ENCODE results near the gene CENPO.

Gene CENPO

GRCh38 chr2:24843330-24843860 is 50.2 kb downstream of the CENPO start:
- no peak overlapping the region for H3K27ac Mint-ChIP-seq
- H3K27me3 Mint-ChIP-seq = no peaks in the 10 kb centered on the region
- no peak overlapping the region for H3K4me3 Mint-ChIP-seq
- H3K9me3 Mint-ChIP-seq = no peaks in the 10 kb centered on the region
- H3K4me1 Mint-ChIP-seq = no peaks in the 10 kb centered on the region
- H3K36me3 Mint-ChIP-seq = peaks cover 4% of the 10 kb centered on the region
- CTCF ChIA-PET = interaction anchor here (1.0 kb wide), 1 partner anchor 421 kb away, joined by 3 read pairs; no protein-coding TSS in a partner anchor
- DNase-seq = no peak

DNA sequence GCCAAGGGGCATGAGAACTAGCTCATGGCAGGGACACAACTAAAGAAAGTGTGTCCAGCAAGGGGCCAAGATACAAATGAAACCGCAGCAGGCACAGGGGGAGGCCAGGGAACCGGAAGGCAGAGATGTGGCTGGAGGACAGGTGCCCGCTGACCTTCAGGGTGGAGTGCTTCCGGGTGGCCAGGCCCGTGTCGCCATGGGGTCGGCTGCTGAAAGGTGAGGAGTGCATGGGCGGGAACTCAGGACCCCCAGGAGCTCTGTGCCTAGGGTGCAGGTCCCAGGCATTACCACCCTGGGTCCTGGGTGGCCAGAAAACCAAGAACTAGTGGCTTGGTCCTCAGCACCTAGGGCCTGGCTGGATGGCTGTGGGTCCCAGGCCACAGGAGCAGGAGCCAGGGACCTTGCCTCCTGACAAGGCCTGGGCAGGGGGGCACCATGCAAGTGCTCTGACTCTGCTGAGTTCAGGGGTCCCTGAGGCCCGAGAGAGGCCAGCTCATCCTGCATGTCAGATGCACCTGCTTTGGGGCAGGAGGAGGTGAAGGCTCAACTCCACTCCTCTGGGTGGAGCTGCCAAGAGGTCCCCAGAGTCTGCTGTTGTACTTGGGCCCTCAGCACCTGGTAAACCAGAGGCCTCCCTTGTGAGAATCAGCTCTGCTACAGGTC is 50.9 kb downstream of the CENPO start:
- DNase-seq = no peak
- H3K27me3 Mint-ChIP-seq = no peaks in the 10 kb centered on the region
- peaks cover 4% of the 10 kb centered on the region for H3K36me3 Mint-ChIP-seq
- CTCF ChIA-PET = interaction anchor here (1.0 kb wide), 1 partner anchor 422 kb away, joined by 3 read pairs; no protein-coding TSS in a partner anchor
- no peaks in the 10 kb centered on the region for H3K4me1 Mint-ChIP-seq
- no peak overlapping the region for H3K27ac Mint-ChIP-seq
- no peak overlapping the region for H3K4me3 Mint-ChIP-seq
- H3K9me3 Mint-ChIP-seq = no peaks in the 10 kb centered on the region

DNA sequence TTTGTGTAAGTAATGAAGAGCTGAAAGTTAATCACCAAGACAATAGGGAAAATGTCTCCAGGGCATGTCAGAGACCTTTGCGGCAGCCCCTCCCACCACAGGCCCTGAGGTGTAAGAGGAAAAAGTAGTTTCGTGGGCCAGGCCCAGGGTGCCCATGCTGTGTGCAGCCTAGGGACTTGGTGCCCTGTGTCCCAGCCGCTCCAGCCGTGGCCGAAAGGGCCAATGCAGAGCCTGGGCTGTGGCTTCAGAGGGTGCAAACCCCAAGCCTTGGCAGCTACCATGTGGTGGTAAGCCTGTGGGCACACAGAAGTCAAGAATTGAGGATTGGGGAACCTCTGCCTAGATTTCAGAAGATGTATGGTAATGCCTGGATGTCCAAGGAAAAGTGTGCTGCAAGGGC is 52.5 kb downstream of the CENPO start:
- CTCF ChIA-PET = no interaction called here
- Mint-ChIP-seq H3K9me3 (no peaks in the 10 kb centered on the region), H3K4me3 (no peak overlapping the region), H3K27ac (no peak overlapping the region), H3K27me3 (no peaks in the 10 kb centered on the region), H3K4me1 (no peaks in the 10 kb centered on the region), H3K36me3 (peaks cover 4% of the 10 kb centered on the region)
- DNase-seq = no peak

DNA sequence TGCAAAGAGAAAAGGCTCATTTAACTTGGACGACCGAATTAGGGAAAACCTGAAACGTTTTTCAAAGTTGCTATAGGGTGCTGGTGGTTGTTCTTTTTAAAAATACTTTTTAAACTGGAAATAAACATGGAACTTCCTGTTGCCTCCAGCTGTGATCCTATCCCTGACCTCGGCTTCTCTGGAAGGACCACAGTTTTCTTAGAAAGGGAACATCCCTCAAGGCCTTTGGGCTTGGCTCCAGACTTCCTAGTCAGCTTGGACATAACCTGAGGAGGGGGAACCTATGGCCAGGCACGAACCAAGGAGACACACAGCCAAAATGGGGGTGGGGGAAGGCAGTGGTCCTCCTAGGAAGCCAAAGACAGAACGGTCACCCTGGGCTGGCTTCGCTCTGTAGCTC is 57.7 kb downstream of the CENPO start:
- peaks cover 6% of the 10 kb centered on the region for H3K36me3 Mint-ChIP-seq
- H3K4me3 Mint-ChIP-seq = no peak overlapping the region
- no peaks in the 10 kb centered on the region for H3K4me1 Mint-ChIP-seq
- CTCF ChIA-PET = no interaction called here
- H3K27me3 Mint-ChIP-seq = no peaks in the 10 kb centered on the region
- H3K27ac Mint-ChIP-seq = no peak overlapping the region
- no peaks in the 10 kb centered on the region for H3K9me3 Mint-ChIP-seq
- DNase-seq = no peak

GRCh38 chr2:24852026-24852425 is 58.8 kb downstream of the CENPO start:
- DNase-seq = no peak
- Mint-ChIP-seq H3K36me3 (peaks cover 6% of the 10 kb centered on the region), H3K4me3 (no peak overlapping the region), H3K27me3 (no peaks in the 10 kb centered on the region), H3K27ac (no peak overlapping the region), H3K9me3 (no peaks in the 10 kb centered on the region), H3K4me1 (no peaks in the 10 kb centered on the region)
- CTCF ChIA-PET = no interaction called here

DNA sequence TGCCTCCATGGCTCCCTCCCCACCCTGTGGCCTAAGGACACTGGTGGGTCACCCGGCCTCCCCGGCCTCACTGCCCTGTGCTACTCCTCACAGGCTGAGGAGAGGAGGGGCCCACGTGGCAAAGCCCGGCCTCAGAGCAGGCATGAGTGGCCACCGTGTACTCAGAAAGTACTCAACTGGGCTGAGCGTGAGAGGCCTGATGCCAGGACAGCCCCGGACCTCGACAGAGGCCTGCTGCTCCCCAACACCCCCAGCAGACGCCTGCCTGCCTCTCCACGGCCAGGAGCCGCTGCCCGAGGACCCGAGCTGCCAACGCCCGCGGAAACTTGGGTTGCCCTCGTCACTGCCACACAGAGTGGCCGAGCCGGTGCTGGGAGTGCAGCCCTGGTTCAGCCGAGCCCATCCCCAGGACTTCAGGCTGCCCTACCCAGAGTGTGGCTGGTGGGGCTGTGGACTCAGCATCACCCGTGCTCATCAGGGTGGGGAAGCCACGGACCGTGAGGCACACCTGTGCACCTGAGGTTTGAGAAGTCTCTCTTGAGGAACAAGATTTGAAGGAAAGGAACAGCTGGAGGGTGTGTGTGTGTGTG is 59.3 kb downstream of the CENPO start:
- no peak overlapping the region for H3K27ac Mint-ChIP-seq

DNA sequence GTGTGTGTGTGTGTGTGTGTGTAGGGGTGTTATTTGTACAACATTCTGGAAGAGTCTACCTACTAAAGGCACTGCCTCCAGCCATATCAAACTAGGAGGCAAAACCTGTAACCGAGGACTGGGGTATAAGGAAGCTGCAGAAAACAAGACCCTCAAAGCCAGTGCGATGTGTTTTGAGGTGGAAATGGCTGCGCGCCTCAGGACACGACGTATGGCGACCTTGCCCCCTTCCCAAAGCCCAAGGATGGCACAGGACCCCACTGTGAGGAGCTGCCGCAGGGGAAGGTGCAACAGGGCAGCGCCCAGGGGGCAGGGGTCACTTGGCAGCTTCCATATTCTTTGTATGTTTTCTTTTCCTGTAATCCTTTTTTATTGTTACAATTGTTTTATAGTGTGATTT is 59.8 kb downstream of the CENPO start:
- H3K4me1 Mint-ChIP-seq = no peaks in the 10 kb centered on the region
- H3K9me3 Mint-ChIP-seq = no peaks in the 10 kb centered on the region
- no peak for DNase-seq
- H3K27ac Mint-ChIP-seq = no peak overlapping the region
- H3K4me3 Mint-ChIP-seq = no peak overlapping the region
- CTCF ChIA-PET = no interaction called here
- no peaks in the 10 kb centered on the region for H3K27me3 Mint-ChIP-seq
- peaks cover 4% of the 10 kb centered on the region for H3K36me3 Mint-ChIP-seq

More for the DNA sequence above, 59.3 kb downstream of the CENPO start:
- Mint-ChIP-seq H3K4me3 (no peak overlapping the region), H3K9me3 (no peaks in the 10 kb centered on the region), H3K4me1 (no peaks in the 10 kb centered on the region), H3K36me3 (peaks cover 6% of the 10 kb centered on the region), H3K27me3 (no peaks in the 10 kb centered on the region)
- CTCF ChIA-PET = no interaction called here
- DNase-seq = no peak

GRCh38 chr2:24853996-24854395 is 60.8 kb downstream of the CENPO start:
- no peak overlapping the region for H3K27ac Mint-ChIP-seq
- DNase-seq = no peak
- no peak overlapping the region for H3K4me3 Mint-ChIP-seq
- CTCF ChIA-PET = no interaction called here
- H3K36me3 Mint-ChIP-seq = peaks cover 4% of the 10 kb centered on the region
- no peaks in the 10 kb centered on the region for H3K9me3 Mint-ChIP-seq
- H3K27me3 Mint-ChIP-seq = no peaks in the 10 kb centered on the region
- no peaks in the 10 kb centered on the region for H3K4me1 Mint-ChIP-seq

DNA sequence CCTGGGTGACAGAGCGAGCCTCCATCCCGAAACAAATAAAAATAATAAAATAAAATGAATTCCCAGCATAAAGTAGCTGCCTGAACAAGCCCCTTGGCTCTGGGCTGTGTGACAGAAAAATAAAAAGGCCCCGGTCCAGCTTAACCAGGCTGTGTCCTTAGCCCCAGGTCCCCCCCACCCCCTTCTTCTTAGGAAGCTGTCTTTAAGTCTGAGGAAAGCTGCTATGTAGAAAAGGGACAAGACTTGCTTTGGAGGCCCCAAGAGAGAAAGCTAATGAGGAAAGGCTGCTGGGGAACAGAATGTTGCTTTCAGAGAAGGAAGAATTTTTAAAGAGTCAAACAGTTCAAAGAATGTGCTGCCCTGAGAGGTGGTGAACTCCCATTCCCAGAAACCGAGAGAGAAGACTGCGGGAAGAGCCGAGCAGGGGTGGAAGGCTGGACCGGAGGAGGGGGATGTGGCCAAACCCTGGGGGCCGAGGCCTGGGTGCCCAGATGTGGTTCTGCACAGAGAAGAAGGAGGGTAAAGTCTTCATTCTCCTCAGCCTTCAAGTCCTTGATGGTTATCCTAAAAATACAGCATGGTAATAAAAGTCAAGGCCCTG is 61.9 kb downstream of the CENPO start:
- CTCF ChIA-PET = no interaction called here
- Mint-ChIP-seq H3K4me3 (no peak overlapping the region), H3K36me3 (peaks cover 2% of the 10 kb centered on the region), H3K9me3 (no peaks in the 10 kb centered on the region), H3K4me1 (no peaks in the 10 kb centered on the region), H3K27me3 (no peaks in the 10 kb centered on the region), H3K27ac (no peak overlapping the region)
- no peak for DNase-seq

GRCh38 chr2:24855726-24856125 is 62.5 kb downstream of the CENPO start:
- CTCF ChIA-PET = no interaction called here
- H3K36me3 Mint-ChIP-seq = peaks cover 2% of the 10 kb centered on the region
- H3K27ac Mint-ChIP-seq = no peak overlapping the region
- no peak overlapping the region for H3K4me3 Mint-ChIP-seq
- no peaks in the 10 kb centered on the region for H3K27me3 Mint-ChIP-seq
- H3K9me3 Mint-ChIP-seq = no peaks in the 10 kb centered on the region
- no peaks in the 10 kb centered on the region for H3K4me1 Mint-ChIP-seq
- no peak for DNase-seq

- no peak for DNase-seq
- no peaks in the 10 kb centered on the region for H3K27me3 Mint-ChIP-seq
- no peak overlapping the region for H3K27ac Mint-ChIP-seq
- CTCF ChIA-PET = no interaction called here
- no peak overlapping the region for H3K4me3 Mint-ChIP-seq
- no peaks in the 10 kb centered on the region for H3K4me1 Mint-ChIP-seq
- peaks cover 2% of the 10 kb centered on the region for H3K36me3 Mint-ChIP-seq
- H3K9me3 Mint-ChIP-seq = no peaks in the 10 kb centered on the region
Measured at GRCh38 chr2:24856791-24857211, 63.6 kb downstream of the CENPO start.

DNA sequence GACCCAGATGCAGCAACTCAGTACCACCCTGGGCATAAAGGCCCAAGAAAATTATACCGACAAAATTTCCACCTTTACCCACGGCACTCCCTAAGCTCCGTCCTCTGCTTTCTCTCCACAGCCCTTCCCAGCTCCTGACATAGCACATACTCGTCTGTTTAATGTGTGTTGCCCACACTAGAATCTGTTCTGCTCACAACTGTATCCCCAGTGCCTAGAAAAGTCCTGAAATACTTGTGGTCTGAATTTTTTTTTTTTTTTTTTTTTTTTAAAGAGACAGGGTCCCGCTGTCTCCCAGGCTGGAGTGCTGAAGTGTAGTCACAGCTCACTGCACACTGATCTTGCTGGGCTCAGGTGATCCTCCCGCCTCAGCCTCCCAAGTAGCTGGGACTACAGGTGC is 64.5 kb downstream of the CENPO start:
- H3K27me3 Mint-ChIP-seq = no peaks in the 10 kb centered on the region
- CTCF ChIA-PET = interaction anchor here (0.6 kb wide), 1 partner anchor 443 kb away, joined by 3 read pairs; no protein-coding TSS in a partner anchor

GRCh38 chr2:24858996-24859395 is 65.8 kb downstream of the CENPO start:
- Mint-ChIP-seq H3K9me3 (no peaks in the 10 kb centered on the region), H3K36me3 (no peaks in the 10 kb centered on the region), H3K4me1 (no peaks in the 10 kb centered on the region), H3K27me3 (no peaks in the 10 kb centered on the region), H3K4me3 (no peak overlapping the region), H3K27ac (no peak overlapping the region)
- CTCF ChIA-PET = no interaction called here
- DNase-seq = no peak

More for the DNA sequence above, 64.5 kb downstream of the CENPO start:
- no peaks in the 10 kb centered on the region for H3K4me1 Mint-ChIP-seq
- H3K9me3 Mint-ChIP-seq = no peaks in the 10 kb centered on the region
- no peak overlapping the region for H3K27ac Mint-ChIP-seq
- H3K4me3 Mint-ChIP-seq = no peak overlapping the region
- DNase-seq = no peak
- peaks cover 1% of the 10 kb centered on the region for H3K36me3 Mint-ChIP-seq

- H3K4me1 Mint-ChIP-seq = no peaks in the 10 kb centered on the region
- CTCF ChIA-PET = no interaction called here
- no peaks in the 10 kb centered on the region for H3K27me3 Mint-ChIP-seq
- no peak overlapping the region for H3K27ac Mint-ChIP-seq
- H3K9me3 Mint-ChIP-seq = no peaks in the 10 kb centered on the region
- no peak overlapping the region for H3K4me3 Mint-ChIP-seq
- DNase-seq = no peak
- H3K36me3 Mint-ChIP-seq = no peaks in the 10 kb centered on the region
Measured at GRCh38 chr2:24859968-24860600, 66.9 kb downstream of the CENPO start.

Measured in activated naive CD4-positive, alpha-beta T cell treated with anti-CD3 and anti-CD28 coated beads, Interleukin-2, amount 10 ng/mL, durations not matched to agents 7 days and 5 days (primary cell).